HL-60 (cell line): ENCODE measurements around the gene GPER1.

Source experiments
- CTCF ChIP-seq: IDR thresholded peaks from one replicate; pipeline ENCODE4 v1.5.1; 2011; ENCODE audit warnings: low read length, control low read depth, inconsistent platforms; ENCODE audit not compliant: insufficient read depth
- REST ChIP-seq: IDR thresholded peaks from 2 replicates; pipeline ENCODE4 v1.6.1; 2012; ENCODE audit warnings: low read depth; ENCODE audit not compliant: insufficient replicate concordance

GRCh38 chr7:1105189-1105588 lies 17.3 kb downstream of the GPER1 start:
- TF ChIP-seq CTCF (no peak), REST (no peak)
